Fibroblast of pulmonary artery (primary cell): Measurements from ENCODE around the gene SUSD5.
"Not testable (repeated sequence)": the region's sequence is repeated elsewhere in the genome, so short reads cannot be mapped to it uniquely, and the experiment has no call there.

Experiments
- DNase-seq: peaks from one replicate; pipeline ENCODE4 v3.0.0-alpha.2; 2010; ENCODE audit warnings: low read depth
- H3K4me3 ChIP-seq: replicated peaks from 2 replicates; pipeline ENCODE4 v1.5.1; 2011; ENCODE audit warnings: low read depth, mild to moderate bottlenecking, control low read depth, low read length, moderate library complexity
- CTCF ChIP-seq: IDR thresholded peaks from 2 replicates; pipeline ENCODE4 v1.5.1; 2011; ENCODE audit warnings: mild to moderate bottlenecking, control low read depth, low read length, inconsistent platforms; ENCODE audit errors: missing control alignments

Gene SUSD5

GRCh38 chr3:33111581-33111980 lies 107.0 kb downstream of the SUSD5 start:
- DNase-seq, result no peak
- no peak for TF ChIP-seq CTCF
- H3K4me3 ChIP-seq, result no peak overlapping the region

- not testable (repeated sequence) for H3K4me3 ChIP-seq, DNase-seq
Observed at GRCh38 chr3:33106854-33107253, 111.8 kb downstream of the SUSD5 start.

GRCh38 chr3:33105341-33105948 lies 113.2 kb downstream of the SUSD5 start:
- no peak for TF ChIP-seq CTCF
- no peak overlapping the region for H3K4me3 ChIP-seq
- DNase-seq, result no peak

- no peak for DNase-seq
- H3K4me3 ChIP-seq, result no peak overlapping the region
- TF ChIP-seq CTCF, result no peak
Observed at GRCh38 chr3:33104803-33105202, 113.8 kb downstream of the SUSD5 start.

GRCh38 chr3:33103480-33103879 lies 115.1 kb downstream of the SUSD5 start:
- no peak for DNase-seq
- H3K4me3 ChIP-seq, result no peak overlapping the region
- no peak for TF ChIP-seq CTCF

GRCh38 chr3:33103034-33103433 lies 115.6 kb downstream of the SUSD5 start:
- no peak for TF ChIP-seq CTCF
- no peak overlapping the region for H3K4me3 ChIP-seq
- no peak for DNase-seq

- TF ChIP-seq CTCF, result no peak
- no peak overlapping the region for H3K4me3 ChIP-seq
Observed at GRCh38 chr3:33100229-33100628, 118.4 kb downstream of the SUSD5 start.

More at GRCh38 chr3:33100229-33100628, 118.4 kb downstream of the SUSD5 start:
- DNase-seq, result no peak
